RWPE2 (cell line): Measurements from ENCODE around the gene HIC2.
"Not testable (repeated sequence)": the region's sequence is repeated elsewhere in the genome, so short reads cannot be mapped to it uniquely, and the experiment has no call there.

Source experiments
- ATAC-seq: fragments of 200-7000 bp; cut with Tn5 transposase; 3 replicates; pipeline ENCODE4 v1.9.1; 2021; ENCODE audit warnings: low read depth
- DNase-seq: peaks from one replicate; pipeline ENCODE4 v3.0.0-alpha.2; 2020; ENCODE audit warnings: low spot score
- H3K27ac ChIP-seq: fragments of 450-650 bp; 2 replicates; pipeline ENCODE4 v1.5.1; 2017; ENCODE audit warnings: mild to moderate bottlenecking; ENCODE audit not compliant: poor library complexity, severe bottlenecking
- H3K27me3 ChIP-seq: fragments of 250-450 bp; sonication (Bioruptor Pico); 2 replicates; pipeline ENCODE4 v1.5.1; 2021; ENCODE audit warnings: mild to moderate bottlenecking, moderate library complexity; ENCODE audit not compliant: insufficient read depth, poor library complexity, severe bottlenecking
- H3K36me3 ChIP-seq: fragments of 250-450 bp; sonication (Bioruptor Pico); 2 replicates; pipeline ENCODE4 v1.5.1; 2020; ENCODE audit warnings: low read depth, mild to moderate bottlenecking, moderate library complexity
- H3K4me1 ChIP-seq: fragments of 250-450 bp; sonication (Bioruptor Pico); 2 replicates; pipeline ENCODE4 v1.5.1; 2021; ENCODE audit warnings: mild to moderate bottlenecking, moderate library complexity; ENCODE audit not compliant: insufficient read depth, poor library complexity, severe bottlenecking
- H3K4me3 ChIP-seq: fragments of 250-450 bp; sonication (Bioruptor Pico); 2 replicates; pipeline ENCODE4 v1.5.1; 2021; ENCODE audit warnings: mild to moderate bottlenecking, moderate library complexity; ENCODE audit not compliant: severe bottlenecking
- H3K9me3 ChIP-seq: fragments of 250-450 bp; sonication (Bioruptor Pico); 2 replicates; pipeline ENCODE4 v1.5.1; 2021; ENCODE audit warnings: mild to moderate bottlenecking, moderate library complexity; ENCODE audit not compliant: severe bottlenecking

The HIC2 gene

GRCh38 chr22:21417227-21417746 is at the start of gene HIC2:
HIC2 (plus strand) TSS chr22:21417371; CDS start chr22:21442832, 25,461 bp downstream.
- H3K4me3 ChIP-seq = peak within 1 kb of the TSS; percentile 26
- H3K36me3 ChIP-seq, H3K27me3 ChIP-seq, DNase-seq, H3K9me3 ChIP-seq, H3K4me1 ChIP-seq, H3K27ac ChIP-seq: not testable (repeated sequence)
- ATAC-seq = peak; percentile 66

GRCh38 chr22:21368603-21369310 is 48.4 kb upstream of the HIC2 start:
- H3K9me3 ChIP-seq, H3K4me1 ChIP-seq, H3K4me3 ChIP-seq, ATAC-seq, H3K27me3 ChIP-seq, H3K36me3 ChIP-seq, H3K27ac ChIP-seq: not testable (repeated sequence)
- peak; percentile 16 for DNase-seq

- H3K4me3 ChIP-seq, H3K27me3 ChIP-seq, H3K9me3 ChIP-seq, H3K36me3 ChIP-seq, H3K27ac ChIP-seq, DNase-seq, H3K4me1 ChIP-seq: not testable (repeated sequence)
- peak; percentile 41; the same call in 1 of the 3 replicates for ATAC-seq
These were observed 41.3 kb upstream of the HIC2 start for GRCh38 chr22:21375880-21376279.

GRCh38 chr22:21383701-21384467 is 33.3 kb upstream of the HIC2 start, which contains the start of gene RIMBP3B:
RIMBP3B (plus strand) TSS chr22:21383751; CDS start chr22:21383859, 108 bp downstream.
- not testable (repeated sequence) for H3K27ac ChIP-seq, H3K27me3 ChIP-seq, H3K4me3 ChIP-seq, H3K4me1 ChIP-seq, H3K9me3 ChIP-seq, DNase-seq, H3K36me3 ChIP-seq
- peak; percentile 64 for ATAC-seq

GRCh38 chr22:21384468-21385357 is 32.5 kb upstream of the HIC2 start:
- H3K27ac ChIP-seq, H3K36me3 ChIP-seq, H3K27me3 ChIP-seq, DNase-seq, H3K4me3 ChIP-seq, H3K9me3 ChIP-seq, H3K4me1 ChIP-seq: not testable (repeated sequence)
- peak; percentile 70 for ATAC-seq

- H3K4me1 ChIP-seq, H3K27ac ChIP-seq, H3K27me3 ChIP-seq, H3K36me3 ChIP-seq, ATAC-seq, H3K4me3 ChIP-seq, H3K9me3 ChIP-seq, DNase-seq: not testable (repeated sequence)
These were observed 27.7 kb upstream of the HIC2 start for GRCh38 chr22:21389480-21389879.

- peak; percentile 80 for ATAC-seq
- H3K36me3 ChIP-seq, H3K4me1 ChIP-seq, H3K4me3 ChIP-seq, H3K9me3 ChIP-seq, H3K27ac ChIP-seq, DNase-seq, H3K27me3 ChIP-seq: not testable (repeated sequence)
These were observed 27.2 kb upstream of the HIC2 start for GRCh38 chr22:21390013-21390412.

- DNase-seq, H3K27ac ChIP-seq, ATAC-seq, H3K9me3 ChIP-seq, H3K4me3 ChIP-seq, H3K36me3 ChIP-seq, H3K27me3 ChIP-seq, H3K4me1 ChIP-seq: not testable (repeated sequence)
These were observed 22.6 kb upstream of the HIC2 start for GRCh38 chr22:21394613-21395012.

- not testable (repeated sequence) for H3K4me3 ChIP-seq, ATAC-seq, DNase-seq, H3K4me1 ChIP-seq, H3K9me3 ChIP-seq, H3K27ac ChIP-seq, H3K36me3 ChIP-seq, H3K27me3 ChIP-seq
These were observed 15.8 kb upstream of the HIC2 start for GRCh38 chr22:21401197-21401969.

- ATAC-seq = peak; percentile 61
- H3K27me3 ChIP-seq, H3K4me1 ChIP-seq, H3K4me3 ChIP-seq, H3K36me3 ChIP-seq, H3K9me3 ChIP-seq, DNase-seq, H3K27ac ChIP-seq: not testable (repeated sequence)
These were observed 14.3 kb upstream of the HIC2 start for GRCh38 chr22:21402763-21403314.
